NCI-H1436 (cell line): ENCODE data around the gene CRK.

Experiments
- DNase-seq: peaks from one replicate; lab custom pipeline; 2025; lab: John Stamatoyannopoulos, UW

CRK gene

DNA sequence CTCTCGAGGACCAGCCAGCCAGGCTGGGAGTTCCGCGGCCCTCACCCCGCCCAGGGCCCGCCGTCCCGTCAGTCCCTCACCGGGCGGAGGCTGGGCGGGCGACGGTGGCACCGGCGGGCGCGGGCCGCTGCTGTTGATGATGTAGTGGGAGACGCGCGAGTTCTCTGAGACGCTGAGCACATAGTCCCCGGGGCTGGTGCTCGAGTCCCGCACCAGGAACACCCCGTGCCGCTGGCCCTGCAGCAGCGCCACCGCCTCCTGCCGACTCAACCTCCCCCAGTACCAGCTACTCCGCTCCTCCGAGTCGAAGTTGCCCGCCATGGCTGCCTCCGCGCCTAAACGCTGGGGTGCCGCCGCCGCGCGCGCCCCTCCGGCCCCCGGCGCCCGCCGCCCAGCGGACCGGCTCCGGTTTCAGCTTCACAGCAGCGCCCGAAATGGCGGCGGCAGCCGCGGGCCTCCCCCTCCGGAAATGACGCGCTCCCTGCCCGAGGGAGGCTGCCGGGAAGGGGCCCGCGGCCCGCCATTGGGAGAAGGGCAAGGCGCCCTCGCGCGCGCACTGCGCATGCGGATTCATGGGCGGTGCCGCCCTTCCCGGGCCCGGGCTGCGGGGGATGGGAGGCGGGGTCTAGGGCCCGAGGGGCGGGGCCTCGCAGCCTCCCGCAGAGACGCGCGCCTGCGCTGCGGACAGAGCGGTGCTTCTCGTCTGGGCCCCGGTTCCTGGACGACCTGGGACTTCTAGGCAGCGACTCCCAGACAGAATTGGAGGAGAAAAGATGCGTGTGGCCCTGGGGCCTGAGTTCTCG is at the start of gene CRK:
CRK (minus strand) TSS at position 436 of the 803 bp plus-strand sequence; CDS start at position 321, 115 bp downstream.
- peak; percentile 96 for DNase-seq

GRCh38 chr17:1505586-1505985 is 49.6 kb upstream of the CRK start:
- no peak for DNase-seq

DNA sequence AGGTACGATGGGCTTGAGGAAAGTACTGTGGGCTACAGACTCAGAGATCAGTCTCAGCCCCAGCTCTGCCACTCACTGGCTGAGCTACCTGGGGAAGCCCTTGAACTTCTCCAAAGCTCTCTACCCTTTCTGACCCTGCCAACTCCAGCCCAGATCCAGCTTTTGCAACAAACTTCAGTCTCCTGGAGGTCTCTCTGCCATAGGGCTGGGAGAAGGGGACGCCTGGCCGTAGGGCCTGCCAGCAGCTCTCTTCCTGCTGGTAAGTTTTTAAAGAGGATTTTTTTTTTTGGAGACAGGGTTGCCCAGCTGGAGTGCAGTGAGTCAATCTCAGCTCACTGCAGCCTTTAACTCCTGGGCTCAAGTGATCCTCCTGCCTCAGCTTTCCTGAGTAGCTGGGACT is 48.8 kb upstream of the CRK start:
- DNase-seq = no peak

DNA sequence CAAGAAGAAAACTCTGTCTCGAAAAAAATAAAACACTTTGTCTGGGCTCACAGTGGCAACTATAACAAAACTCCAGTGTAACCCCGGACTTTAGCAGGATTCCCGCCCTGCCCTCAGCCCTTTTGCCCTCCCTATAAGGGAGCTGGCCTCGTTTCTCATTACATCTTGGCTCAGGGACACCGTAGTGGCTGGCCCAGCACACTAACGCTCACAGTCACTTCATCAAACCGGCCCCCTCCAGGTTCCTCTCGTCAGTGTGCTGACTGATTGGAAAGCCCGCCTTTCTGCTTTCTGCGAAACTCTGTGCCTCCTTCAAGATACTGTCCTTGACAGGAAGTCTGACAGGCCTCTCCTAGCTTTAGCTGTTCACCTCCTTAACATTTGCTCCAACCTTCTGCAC is 47.7 kb upstream of the CRK start:
- no peak for DNase-seq

DNA sequence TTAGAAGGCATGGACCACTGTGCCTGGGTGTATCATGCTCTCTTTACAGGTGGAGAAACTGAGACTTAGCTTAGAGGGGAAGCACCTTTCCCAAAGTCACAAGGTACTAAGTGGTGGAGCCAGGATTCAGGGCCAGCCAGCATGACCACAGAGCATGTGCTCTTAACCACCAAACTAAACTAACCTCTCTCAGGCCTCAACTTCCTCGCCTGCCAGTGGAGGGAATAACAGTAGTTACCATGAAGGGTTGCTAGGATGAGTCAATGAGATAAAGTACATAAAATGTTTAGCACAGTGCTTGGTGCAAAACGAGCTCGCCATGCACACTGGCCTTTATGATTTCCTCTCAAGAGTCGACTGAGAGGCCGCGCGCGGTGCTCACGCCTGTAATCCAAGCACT is 42.8 kb upstream of the CRK start:
- DNase-seq = no peak

GRCh38 chr17:1498233-1498632 is 42.2 kb upstream of the CRK start:
- DNase-seq = no peak

- DNase-seq = no peak
Measured at GRCh38 chr17:1497831-1498230, 41.8 kb upstream of the CRK start.

GRCh38 chr17:1496869-1497268 is 40.8 kb upstream of the CRK start:
- no peak for DNase-seq

GRCh38 chr17:1495265-1495989 is 39.4 kb upstream of the CRK start:
- no peak for DNase-seq

- no peak for DNase-seq
Measured at GRCh38 chr17:1494736-1495253, 38.8 kb upstream of the CRK start.

DNA sequence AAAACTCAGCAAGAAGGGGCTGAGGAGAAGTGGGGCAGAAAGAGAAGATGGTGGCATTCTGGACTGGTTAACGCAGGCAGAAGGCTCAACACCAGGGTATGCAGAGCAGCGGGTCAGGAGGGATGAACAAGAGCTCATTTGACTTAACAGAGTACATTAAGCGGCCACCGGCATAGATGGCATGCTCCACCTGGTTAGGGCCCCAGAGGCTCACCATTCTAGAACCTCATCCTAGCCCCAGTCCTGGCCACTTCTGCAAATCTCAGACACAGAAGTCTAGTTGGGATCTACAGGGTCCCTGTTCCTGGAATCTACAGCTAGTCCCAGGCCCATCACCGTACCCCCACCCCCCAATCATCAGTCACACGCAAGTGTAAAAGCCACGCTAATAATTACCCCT is 38.2 kb upstream of the CRK start:
- DNase-seq = no peak

- DNase-seq = no peak
Measured at GRCh38 chr17:1493291-1493980, 37.4 kb upstream of the CRK start.

GRCh38 chr17:1492249-1493206 is 36.5 kb upstream of the CRK start, which contains the start of gene MYO1C:
MYO1C (minus strand) TSS chr17:1492686; CDS start chr17:1492487, 199 bp downstream.
- no peak for DNase-seq

- peak; percentile 8 for DNase-seq
Measured at GRCh38 chr17:1491443-1492248, 35.6 kb upstream of the CRK start.

DNA sequence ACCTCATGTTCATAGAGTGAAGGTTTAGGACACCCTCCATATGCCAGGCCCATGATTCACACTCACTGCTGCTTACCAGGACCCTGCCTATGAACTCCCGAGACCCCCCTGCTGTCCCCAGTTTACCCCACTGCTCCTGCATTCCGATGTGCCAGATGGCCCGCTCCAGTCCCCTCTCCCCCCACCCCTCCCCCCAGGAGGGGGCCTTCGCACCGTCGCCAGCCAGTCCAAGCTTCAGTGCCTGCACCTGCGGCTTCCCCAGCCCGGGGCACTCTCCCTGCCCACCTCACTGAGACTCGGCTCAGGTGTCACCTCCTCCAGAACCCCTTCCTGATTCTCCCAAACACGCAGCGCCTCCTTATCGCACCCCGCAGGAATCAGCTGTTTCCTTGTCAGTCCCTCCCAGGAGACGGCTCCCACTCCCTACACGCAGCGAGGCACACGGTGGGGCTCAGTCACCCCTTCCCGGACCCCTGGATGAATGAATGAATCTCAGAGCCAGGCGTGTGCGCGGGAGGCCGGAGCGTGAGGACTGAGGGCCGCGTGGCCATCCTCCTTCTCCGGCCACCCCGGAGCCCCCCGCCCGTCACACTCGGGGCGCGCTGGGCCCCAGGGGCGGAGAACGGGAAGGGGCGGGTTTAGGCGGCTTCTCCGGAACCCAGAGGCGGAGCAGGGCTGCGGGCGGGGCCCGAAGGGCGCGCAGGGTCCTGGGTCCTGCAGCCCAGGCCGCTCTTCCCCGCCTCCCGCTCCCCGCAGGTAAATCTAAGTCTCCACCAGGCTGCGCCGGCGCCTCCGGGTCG is 34.8 kb upstream of the CRK start:
- peak; percentile 23 for DNase-seq

GRCh38 chr17:1488826-1489270 is 32.8 kb upstream of the CRK start:
- no peak for DNase-seq

DNA sequence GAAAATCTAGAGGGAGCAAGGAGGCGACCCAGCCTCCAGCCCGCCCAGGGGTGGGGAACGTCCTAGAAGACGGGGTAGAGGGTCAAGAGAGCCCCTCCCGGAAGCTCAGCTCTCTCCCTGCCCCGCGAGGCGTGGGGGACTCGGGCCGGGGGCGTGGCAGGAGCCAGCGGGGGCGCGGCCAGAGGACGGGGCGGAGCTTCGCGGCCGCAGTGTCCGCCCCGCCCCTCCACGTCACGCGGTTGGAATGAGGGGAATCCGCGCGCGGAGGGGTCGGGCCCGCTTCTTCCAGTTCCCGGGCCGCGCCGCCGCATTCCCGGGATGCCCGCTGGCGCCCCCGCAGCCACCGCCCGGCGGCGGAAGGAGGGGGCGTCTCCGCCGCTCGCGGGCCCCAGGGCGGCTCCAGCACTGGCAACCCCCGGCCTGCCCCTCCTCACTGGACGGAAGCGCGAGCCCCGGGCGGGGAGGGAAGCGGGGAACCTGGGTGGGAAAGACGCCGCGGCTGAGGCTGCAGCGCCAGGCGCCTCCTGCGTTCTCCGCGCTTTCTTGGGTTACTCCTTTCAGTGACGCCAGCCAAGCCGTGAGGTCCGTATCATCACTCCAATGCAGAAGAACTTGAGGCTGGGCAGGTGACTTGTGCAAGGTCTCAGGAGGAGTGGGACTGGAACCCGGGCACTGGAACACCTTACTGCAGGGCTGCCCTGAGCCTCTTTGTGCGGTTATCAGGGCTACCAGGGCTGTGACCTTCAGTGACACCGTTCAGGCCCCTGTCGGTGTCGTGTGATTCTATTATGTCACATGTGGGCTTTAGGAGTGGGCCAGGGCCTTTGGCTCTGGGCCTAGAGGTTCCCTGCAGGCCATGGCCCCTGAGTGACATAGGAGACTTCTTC is 32.1 kb upstream of the CRK start:
- DNase-seq = peak; percentile 66
